GM21367 (cell line): ENCODE results near the gene ST6GALNAC3.
"Not testable (repeated sequence)": the region's sequence is repeated elsewhere in the genome, so short reads cannot be mapped to it uniquely, and the experiment has no call there.

Experiments
- ATAC-seq: cut with Tn5 transposase; IDR thresholded peaks from one replicate; pipeline ENCODE4 v1.9.1; 2021; ENCODE audit not compliant: unreplicated experiment

ST6GALNAC3 gene

DNA sequence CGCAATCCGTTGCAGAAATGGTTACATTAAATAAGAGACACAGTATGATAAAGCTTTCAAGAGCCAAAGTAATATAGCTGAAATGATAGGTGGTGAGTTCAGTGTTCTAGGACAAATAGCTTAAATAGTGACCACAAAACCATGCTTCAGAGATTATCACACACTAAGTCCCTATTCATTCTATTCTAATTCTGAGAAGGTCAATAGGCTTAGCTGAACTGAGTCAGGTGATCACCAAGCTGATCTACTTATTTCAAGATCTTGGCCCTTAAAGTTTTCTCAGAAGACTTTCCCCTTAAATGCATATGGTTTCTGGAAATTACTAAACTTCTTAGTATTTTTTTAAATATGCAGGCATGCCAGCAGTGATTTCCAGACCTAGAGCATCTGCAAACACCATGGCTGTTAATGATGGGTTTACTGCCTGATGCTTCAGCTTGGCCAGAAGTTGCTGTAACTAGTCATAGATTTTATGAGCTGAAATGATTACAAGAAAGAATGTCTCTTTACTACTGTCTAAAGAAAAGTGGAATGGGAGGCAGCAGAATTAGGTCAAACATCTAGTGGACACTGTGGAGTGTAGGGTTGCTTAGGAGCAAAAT lies 242.9 kb downstream of the ST6GALNAC3 start:
- ATAC-seq: no peak

DNA sequence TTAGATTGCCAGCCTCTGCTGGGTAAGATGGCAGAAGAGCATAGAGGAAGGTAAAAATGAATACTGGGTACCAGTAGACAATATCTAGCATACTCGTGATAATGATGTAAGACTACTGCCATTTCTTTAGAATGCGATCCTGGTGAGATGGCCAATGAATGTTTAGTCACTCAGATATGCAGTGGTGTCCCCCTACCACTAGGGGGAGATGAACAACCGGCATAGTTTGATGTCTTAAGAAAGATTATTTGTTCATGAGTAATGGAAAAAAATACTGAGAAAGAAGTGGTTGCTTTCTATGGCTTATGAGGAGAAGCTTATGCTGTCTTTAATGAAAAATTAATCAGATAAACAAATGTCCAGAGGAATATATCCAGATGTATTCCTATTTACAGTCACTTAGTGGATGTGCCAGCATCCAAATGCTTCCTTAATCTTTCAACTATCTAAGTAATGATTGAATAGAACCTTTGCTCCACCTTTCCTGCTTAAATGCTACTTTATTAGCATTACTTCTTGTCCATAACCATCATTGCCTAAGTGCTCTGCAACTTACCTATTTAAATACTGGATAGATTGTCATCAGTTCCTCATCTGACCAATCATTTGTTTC lies 256.6 kb downstream of the ST6GALNAC3 start:
- ATAC-seq: peak; percentile 92

DNA sequence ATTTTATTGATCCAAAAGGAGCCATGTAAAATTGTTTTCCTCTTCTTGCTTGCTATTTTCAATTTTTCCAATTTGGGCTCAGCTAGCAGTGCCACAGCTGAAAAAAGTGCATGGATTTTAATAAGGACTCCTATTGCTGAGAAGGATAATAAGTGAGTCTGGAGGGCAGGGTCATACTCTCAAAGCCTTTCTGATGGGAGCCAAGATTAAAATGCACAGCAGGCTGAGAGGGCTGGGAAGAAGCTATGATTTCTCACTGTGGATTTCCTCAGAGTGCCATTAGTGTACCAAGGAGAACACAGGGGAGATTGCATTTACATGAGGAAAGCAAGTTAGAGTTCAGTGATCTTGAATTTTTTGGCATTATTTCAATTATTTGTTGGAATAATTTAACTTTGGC lies 261.3 kb downstream of the ST6GALNAC3 start:
- ATAC-seq: no peak

DNA sequence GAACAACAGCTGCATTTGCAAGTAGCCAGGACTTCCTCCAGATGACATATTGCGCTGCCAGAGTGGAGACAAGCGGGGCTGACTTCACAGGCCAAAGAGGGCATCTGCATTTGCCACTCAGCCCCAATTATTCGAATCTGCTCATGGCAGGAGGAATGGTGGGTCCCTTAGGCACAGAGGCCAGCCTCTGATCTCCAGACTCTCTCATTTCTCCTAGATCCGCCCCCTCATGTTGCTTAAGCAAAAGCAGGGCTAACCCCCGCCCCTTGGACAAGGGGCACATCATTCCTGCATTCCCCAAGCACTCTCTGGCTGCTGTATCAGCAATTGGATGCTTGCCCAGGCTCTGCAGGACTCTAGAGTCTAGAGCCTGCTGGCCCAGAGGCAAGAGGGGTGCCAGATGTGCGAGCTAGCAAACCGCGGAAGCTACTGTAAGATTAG lies 262.4 kb downstream of the ST6GALNAC3 start:
- ATAC-seq: no peak

DNA sequence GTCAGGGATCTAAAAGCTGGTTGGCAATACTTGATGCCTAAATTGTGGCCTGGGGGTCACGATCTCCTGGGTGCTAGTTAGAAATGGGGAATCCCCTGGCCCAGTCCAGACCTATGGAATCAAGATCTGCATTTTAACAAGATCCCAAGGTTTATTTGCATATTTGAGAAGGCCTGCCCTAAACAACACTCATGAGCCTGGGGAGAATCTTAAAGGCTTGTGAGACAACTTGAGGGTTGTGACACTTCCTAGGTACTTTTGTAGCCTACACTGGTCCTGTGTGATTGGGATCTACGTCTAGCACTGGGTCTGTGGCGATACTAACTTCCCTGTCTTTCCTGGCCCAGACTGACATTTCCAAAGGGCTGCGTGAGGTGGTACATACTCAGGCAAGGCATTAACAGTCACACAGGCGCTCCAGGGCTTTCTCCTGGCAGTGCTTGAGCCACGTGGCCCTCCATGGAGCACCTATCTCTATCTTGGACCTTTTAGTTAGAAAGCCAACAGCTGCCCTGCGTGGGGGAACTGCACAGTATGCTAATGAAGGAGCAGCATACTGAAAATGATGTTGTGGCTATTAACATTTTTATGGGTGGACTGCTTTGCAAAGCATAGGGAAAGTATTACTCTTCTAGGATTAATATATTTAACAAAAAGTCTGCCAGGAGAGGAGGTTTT lies 263.1 kb downstream of the ST6GALNAC3 start:
- ATAC-seq: no peak

DNA sequence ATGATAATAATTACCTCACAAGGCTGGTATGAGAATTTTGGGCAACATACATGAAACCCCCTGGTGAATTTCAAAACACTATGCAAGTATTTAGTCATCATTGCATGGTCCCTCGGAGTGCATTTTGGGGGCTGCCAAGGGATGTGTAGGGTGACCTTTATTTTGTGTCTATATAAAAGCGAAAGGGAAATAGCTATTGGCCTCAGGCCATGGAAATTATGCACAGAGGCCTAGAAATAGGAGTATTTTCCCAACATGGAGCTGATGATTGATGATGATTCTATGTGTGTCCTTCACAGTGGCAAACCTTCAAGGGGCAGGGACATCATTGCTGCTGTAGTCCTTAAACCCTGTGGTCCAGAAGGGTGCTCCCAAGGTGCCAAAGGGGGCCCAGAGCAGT lies 265.5 kb downstream of the ST6GALNAC3 start:
- no peak for ATAC-seq

DNA sequence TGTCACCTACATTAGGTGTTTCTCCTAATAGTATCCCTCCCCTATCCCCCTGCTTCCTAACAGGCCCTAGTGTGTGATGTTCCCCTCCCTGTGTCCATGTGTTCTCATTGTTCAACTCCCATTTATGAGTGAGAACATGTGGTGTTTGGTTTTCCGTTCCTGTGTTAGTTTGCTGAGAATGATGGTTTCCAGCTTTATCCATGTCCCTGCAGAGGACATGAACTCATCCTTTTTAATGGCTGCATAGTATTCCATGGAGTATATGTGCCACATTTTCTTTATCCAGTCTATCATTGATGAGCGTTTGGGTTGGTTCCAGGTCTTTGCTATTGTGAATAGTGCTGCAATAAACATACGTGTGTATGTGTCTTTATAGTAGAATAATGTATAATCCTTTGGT lies 267.3 kb downstream of the ST6GALNAC3 start:
- not testable (repeated sequence) for ATAC-seq

DNA sequence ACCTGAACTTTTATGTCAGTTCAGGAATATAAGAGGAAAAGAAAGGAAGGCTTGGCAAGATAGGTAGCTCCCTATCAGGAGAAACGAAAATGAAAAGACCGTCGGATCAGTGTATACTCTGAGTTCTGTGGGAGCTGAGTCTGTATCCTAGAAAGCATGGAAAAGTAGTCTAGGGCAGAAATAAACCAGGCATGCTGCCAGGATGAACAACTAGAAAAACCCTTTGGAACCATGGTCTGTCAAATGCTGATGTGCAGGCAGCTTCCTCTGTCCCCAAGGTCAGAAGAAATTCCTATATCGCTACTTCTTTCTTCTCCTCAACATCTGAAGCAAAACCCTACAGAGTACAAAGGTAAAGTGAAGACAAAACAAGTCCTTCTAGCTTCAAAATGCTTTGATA lies 268.8 kb downstream of the ST6GALNAC3 start:
- ATAC-seq: no peak

DNA sequence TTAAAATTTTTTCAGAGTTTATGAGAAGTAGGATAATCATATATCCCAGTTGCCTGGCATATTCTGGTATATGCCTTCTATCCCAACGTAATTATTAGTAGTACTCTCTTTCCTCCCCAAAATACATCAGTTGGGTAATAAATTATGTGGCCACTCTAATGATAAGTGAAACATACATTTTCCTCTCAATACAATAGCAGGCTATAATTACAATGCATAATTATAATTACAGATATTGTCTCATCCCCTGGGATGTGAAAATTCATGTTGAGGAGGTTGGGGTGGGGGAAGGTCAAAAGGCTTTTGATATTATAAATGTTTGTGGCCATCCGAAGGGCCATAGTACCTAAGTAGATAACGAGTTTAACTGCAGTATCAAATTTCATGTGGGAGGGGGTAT lies 277.1 kb downstream of the ST6GALNAC3 start:
- ATAC-seq: no peak

DNA sequence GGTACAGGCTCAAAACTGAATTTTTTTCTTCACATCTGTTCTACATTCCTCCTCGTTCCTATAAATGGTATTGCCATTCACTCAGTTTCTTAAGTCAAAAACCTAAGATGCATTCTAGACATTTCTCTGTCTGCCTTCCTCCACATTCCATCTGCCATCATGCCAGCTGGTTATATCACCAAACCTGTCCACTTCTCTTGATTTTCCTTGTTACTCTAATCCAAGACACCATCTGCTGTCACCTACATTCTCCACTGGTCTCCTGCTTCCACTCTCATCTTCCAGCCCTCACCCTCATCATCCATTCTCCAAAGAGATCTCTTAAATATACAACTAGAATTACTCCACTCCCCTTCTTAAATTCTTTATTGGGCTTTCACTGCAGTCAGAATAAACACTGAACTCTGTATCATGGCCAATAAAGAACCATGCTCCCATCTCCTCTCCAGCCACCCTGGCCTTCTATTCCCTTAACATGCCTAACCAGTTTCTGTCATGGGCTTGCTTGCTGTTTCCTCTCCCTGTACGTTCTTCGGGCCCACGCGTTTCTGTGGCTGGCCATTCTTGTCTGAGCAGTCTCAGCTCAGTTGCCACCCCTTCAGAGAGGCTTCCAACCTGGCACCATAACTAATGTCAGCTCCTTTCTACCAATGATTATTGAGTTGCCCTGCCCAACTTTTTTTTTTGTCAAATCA lies 278.3 kb downstream of the ST6GALNAC3 start:
- no peak for ATAC-seq

DNA sequence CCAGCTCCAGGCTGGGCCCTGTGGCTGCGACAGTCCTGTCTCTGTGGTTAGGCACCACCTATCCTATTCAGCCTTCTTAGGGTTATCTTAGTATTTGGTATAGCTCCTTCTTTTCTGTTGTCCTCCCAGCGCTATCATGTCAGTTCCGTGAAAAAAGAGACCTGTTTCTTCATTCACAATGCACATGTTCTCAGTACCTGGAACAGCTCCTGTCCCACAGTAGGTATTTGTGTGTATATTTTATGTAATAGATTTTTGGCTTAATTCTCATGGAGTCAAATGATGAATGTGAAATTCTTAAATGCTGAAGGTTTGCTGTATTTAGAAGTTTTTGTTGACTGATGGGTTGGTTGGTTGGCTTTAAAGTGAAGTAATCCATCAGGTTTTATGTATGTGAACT lies 279.7 kb downstream of the ST6GALNAC3 start:
- ATAC-seq: no peak

DNA sequence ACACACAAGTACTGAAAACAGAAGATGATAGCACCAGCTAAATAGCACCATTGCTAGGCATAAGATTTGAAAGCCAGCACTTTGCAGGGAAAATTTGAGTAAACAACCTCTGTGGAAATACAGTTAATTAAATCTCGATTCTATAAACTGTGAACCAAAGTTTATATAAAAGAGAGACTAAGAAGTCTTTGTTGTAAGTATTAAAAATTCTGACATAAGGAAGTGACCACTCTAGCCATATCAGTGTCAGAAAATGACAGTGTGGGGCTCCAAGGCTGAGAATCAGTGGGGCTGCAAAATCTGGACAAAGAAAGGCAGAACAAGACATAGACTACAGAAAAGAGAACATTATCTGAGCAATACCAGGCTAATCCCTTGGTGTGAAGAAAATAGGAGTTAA lies 292.2 kb downstream of the ST6GALNAC3 start:
- no peak for ATAC-seq

DNA sequence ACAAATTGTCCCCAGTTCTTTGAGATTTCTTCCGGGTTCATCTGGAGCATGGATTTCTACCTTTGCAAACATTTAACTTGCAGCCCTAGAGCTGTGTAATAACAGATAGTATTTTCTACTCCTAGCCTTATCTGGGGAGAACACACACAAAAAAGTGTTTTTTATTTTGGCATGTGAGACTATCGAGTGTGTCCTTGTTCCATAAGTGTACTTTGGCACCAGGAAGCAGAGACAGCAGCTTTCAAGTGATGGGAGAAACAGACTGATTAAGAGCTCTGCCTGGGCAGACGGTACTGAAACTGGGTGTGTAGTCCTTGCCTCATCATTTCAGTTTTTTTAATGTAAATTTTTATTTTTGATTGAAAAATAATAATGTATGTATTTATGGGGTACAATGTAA lies 297.4 kb downstream of the ST6GALNAC3 start:
- ATAC-seq: no peak

DNA sequence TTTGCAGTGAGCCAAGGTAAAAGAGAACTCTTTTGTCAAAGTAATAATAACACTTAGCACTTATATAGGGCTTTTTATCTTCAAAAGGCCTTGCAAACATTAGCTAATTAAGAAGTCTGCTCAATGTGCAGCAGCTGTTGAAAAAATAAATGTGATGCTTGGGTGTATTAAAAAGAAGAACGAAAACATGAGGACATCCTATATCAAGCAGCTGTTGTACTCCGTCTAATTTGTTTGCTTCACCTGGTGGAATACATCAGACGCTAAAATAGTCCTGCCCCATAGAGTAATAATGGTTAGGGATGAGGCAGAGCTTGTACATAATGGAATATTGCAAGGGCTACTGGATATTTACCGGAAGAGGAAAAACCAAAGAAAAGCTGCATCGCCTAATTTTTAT lies 299.5 kb downstream of the ST6GALNAC3 start:
- ATAC-seq: no peak

DNA sequence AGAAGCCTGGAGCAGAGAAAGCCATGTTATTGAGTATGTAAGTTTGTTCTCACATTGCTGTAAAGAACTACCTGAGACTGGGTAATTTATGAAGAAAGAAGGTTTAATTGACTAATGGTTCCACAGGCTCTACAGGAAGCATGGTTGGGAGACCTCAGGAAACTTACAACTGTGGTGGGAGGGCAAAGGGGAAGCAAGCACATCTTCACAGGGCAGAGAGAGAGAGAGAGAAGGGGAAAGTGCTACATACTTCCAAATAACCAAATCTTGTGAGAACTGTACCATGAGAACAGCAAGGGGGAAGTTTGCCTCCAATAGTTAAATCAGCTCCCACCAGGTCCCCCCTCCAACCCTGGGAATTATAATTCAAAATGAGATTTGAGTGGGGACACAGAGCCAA lies 302.7 kb downstream of the ST6GALNAC3 start:
- no peak for ATAC-seq

DNA sequence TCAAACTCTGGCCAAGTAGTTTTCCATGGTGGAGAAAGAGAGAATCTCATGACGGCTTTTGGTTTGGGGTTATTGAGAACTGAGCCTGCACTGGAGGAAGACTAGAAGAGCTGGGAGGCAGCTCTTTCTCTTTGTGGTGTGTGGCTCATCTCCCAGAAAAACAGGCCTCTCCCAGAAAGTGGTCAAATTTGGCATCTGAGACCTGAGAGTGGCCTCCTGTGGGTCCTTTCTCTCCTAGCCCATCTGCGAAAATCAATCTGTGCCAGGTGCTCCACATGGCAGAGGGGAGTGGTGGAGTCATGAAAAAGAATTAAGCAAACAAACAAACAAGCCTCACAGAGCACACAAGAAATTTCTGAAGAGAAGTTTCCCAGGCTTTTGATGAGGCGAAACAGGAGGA lies 305.0 kb downstream of the ST6GALNAC3 start:
- no peak for ATAC-seq

DNA sequence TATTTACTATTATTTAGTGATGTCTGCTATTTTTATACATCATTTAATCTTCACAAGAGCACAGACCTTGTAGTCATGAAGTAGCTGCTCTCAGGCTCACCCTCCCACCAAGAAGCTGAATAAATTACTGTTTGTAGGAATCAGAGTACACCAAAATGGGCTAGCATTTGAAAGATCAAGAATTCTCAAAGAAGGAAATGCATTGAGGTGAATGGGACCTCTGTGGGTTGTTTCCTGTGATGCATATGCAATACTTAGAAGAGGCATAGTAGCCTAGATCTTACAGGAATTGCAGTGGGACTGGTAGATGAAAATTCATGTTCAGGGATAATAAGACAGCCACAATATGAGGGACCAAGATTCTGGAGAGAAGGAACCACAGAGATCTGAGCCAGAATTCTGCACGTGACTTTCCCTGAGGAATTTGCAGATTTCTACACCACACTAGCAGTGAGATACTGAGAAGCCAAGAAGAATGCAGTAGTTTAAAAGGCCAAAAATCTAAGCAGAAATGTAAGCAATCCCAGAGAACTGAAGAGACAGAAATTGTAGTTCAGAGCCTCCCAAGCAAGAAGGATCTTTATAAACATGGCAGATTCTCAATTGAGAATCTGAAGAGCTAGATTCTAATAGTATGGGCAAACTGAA lies 307.0 kb downstream of the ST6GALNAC3 start:
- ATAC-seq: no peak

DNA sequence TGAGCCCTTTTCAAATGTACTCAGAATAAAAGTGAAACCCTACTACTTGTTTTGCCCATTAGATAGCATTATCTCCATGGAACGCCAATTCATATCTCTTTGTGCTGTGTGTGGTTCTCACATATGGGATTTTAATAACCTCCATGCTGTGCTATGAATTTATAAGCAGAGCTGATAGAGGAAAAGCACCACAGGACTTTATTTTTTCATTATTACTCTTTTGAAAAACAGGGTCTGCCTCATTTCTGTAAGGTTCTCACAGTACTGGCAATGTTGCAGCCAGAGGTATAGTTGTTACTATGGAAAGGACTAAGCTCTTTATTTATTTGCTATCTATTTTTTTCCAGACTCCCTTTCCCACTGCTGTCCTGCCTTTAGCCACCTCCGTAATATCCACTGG lies 313.7 kb downstream of the ST6GALNAC3 start:
- no peak for ATAC-seq

DNA sequence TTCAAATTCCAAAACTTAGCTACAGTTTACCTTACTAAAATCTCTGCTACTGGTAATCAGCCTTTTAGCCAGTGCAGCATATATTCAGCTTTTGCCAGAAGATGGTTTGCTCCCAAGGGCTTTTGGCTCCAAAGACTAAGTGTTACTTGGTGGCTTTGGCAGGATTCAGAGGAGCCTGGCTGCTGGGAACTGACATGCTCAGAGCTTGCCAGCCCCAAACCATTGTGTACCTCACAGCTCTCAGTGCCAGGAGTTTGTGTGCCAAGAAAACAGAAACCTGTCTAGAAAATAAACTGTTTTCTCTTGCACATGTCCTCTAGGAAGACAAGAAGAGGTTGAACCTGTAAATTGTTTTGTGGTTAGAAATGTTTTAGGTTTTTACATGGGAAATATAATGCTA lies 315.9 kb downstream of the ST6GALNAC3 start:
- no peak for ATAC-seq

DNA sequence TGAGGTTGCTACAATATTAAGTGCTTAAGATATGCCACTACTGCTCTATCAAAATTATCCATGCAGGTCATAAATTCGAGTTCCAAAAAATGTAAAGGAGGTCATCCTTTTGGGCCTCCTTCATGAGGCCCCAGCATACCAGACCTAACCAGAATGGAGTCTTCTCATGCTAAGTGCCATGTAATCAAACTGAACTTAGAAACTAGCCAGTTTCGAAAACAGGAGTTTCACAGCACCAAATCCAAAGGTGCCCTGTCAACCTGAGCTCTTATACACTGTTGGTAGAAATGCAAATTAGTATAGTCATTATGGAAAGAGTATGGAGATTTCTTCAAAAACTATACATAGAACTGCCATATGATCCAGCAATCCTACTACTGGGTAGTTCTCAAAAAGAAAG lies 320.5 kb downstream of the ST6GALNAC3 start:
- ATAC-seq: no peak

DNA sequence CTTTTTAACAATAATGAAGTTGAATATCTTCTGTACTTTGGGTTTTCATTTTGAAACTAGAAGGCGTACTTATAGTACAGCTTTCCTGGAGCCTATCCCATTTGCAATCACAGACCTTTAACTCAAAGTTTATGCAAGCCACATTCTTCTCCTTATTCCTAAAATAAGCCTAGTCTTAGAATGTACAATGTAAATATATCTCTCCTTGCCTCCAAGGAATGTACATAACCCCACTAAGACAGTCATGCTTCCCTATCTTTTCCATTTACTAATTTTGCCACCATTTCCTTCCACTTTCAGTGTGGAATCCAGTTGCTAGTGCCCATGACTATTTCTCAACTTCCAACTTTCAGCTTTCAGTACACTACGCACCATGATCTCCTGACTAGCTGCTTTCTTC lies 327.6 kb downstream of the ST6GALNAC3 start:
- ATAC-seq: no peak
